Suppressor macrophage treated with lipopolysaccharide for 4 hours (primary cell): ENCODE measurements around the gene ATP6V0A4.
"Not testable (repeated sequence)": the region's sequence is repeated elsewhere in the genome, so short reads cannot be mapped to it uniquely, and the experiment has no call there.

Source experiments
- DNase-seq: peaks from one replicate; pipeline ENCODE4 v3.0.0-alpha.2; 2020

ATP6V0A4 gene

GRCh38 chr7:138797715-138798320 lies at the start of gene ATP6V0A4, which contains the start of gene TMEM213:
ATP6V0A4 (minus strand) TSS chr7:138798196; CDS start chr7:138771247, 26,949 bp downstream.
TMEM213 (plus strand) TSS chr7:138797994; CDS start chr7:138798105, 111 bp downstream.
- no peak for DNase-seq

GRCh38 chr7:138845711-138846110 lies 47.7 kb upstream of the ATP6V0A4 start:
- no peak for DNase-seq

- no peak for DNase-seq
Measured at GRCh38 chr7:138843632-138844580, 45.9 kb upstream of the ATP6V0A4 start.

GRCh38 chr7:138842111-138842510 lies 44.1 kb upstream of the ATP6V0A4 start:
- DNase-seq = peak; percentile 12

GRCh38 chr7:138838166-138838565 lies 40.2 kb upstream of the ATP6V0A4 start:
- no peak for DNase-seq

GRCh38 chr7:138837627-138838026 lies 39.6 kb upstream of the ATP6V0A4 start:
- DNase-seq = no peak

GRCh38 chr7:138835087-138835486 lies 37.1 kb upstream of the ATP6V0A4 start:
- DNase-seq = no peak

GRCh38 chr7:138834583-138834982 lies 36.6 kb upstream of the ATP6V0A4 start:
- DNase-seq = no peak

GRCh38 chr7:138833596-138833995 lies 35.6 kb upstream of the ATP6V0A4 start:
- DNase-seq = no peak

GRCh38 chr7:138832966-138833365 lies 35.0 kb upstream of the ATP6V0A4 start:
- no peak for DNase-seq

- DNase-seq = no peak
Measured at GRCh38 chr7:138829335-138829734, 31.3 kb upstream of the ATP6V0A4 start.

- no peak for DNase-seq
Measured at GRCh38 chr7:138828302-138828701, 30.3 kb upstream of the ATP6V0A4 start.

GRCh38 chr7:138825049-138825721 lies 27.2 kb upstream of the ATP6V0A4 start:
- DNase-seq = no peak

GRCh38 chr7:138822867-138823535 lies 25.0 kb upstream of the ATP6V0A4 start:
- no peak for DNase-seq

GRCh38 chr7:138821912-138822311 lies 23.9 kb upstream of the ATP6V0A4 start:
- no peak for DNase-seq

GRCh38 chr7:138819625-138820024 lies 21.6 kb upstream of the ATP6V0A4 start:
- no peak for DNase-seq

- no peak for DNase-seq
Measured at GRCh38 chr7:138816650-138817049, 18.7 kb upstream of the ATP6V0A4 start.

GRCh38 chr7:138814816-138815332 lies 16.9 kb upstream of the ATP6V0A4 start:
- DNase-seq = no peak

GRCh38 chr7:138813945-138814344 lies 15.9 kb upstream of the ATP6V0A4 start:
- no peak for DNase-seq

- DNase-seq = not testable (repeated sequence)
Measured at GRCh38 chr7:138811327-138811726, 13.3 kb upstream of the ATP6V0A4 start.

- DNase-seq = no peak
Measured at GRCh38 chr7:138809346-138809745, 11.3 kb upstream of the ATP6V0A4 start.

- DNase-seq = no peak
Measured at GRCh38 chr7:138804618-138805017, 6.6 kb upstream of the ATP6V0A4 start.

- DNase-seq = no peak
Measured at GRCh38 chr7:138802706-138803105, 4.7 kb upstream of the ATP6V0A4 start.
